NCI-H446 treated with DMSO at 0.1 percent for 48 hours (cell line): ENCODE measurements around the gene WDR82.

Experiments used
- DNase-seq: peaks from one replicate; lab custom pipeline; 2025; lab: John Stamatoyannopoulos, UW

The WDR82 gene

DNA sequence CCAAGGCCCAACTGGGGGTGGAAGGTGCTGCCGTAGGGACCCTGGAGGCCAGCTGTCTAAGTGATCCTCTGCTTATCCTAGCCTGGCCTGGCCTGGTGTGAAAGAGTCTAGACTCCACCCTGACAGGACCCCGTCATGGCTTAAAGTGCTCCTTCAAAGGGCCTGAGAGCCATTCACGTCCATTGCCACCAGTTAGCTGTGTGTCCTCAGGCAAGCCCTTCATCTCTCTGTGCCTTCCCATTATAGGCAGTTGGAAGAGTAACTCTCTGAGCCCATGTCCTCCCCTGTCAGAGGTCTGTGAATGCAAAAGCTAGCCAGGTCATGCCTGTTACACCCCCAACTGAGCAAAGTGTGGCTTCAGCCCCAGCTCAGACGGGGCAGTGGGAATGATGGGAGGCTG is 28.5 kb upstream of the WDR82 start:
- DNase-seq = no peak

- DNase-seq = no peak
Observed at GRCh38 chr3:52305926-52306325, 27.5 kb upstream of the WDR82 start.

DNA sequence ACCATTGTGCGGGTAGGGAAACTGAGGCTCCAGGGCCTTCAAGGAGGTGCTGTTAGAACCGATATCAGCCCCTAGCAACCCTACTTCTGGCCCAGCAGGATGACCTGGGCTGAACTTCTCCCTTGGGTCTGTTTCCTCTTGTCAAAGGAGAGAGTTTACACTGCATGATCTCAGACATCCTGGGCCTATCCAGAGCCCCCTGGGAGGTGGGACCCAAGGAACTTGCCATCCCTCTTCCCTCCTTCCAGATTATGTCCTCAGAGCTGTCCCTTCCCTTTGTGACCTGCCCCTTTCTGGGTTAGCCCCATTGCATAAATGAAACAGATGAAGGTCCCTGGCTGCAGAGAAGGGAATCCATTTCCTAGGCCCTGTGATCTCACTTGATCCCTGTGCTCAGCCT is 25.4 kb upstream of the WDR82 start:
- no peak for DNase-seq

- no peak for DNase-seq
Observed at GRCh38 chr3:52302426-52303145, 24.1 kb upstream of the WDR82 start.

GRCh38 chr3:52299879-52300611 is 21.6 kb upstream of the WDR82 start:
- no peak for DNase-seq

GRCh38 chr3:52299247-52299878 is 20.9 kb upstream of the WDR82 start:
- DNase-seq = no peak

DNA sequence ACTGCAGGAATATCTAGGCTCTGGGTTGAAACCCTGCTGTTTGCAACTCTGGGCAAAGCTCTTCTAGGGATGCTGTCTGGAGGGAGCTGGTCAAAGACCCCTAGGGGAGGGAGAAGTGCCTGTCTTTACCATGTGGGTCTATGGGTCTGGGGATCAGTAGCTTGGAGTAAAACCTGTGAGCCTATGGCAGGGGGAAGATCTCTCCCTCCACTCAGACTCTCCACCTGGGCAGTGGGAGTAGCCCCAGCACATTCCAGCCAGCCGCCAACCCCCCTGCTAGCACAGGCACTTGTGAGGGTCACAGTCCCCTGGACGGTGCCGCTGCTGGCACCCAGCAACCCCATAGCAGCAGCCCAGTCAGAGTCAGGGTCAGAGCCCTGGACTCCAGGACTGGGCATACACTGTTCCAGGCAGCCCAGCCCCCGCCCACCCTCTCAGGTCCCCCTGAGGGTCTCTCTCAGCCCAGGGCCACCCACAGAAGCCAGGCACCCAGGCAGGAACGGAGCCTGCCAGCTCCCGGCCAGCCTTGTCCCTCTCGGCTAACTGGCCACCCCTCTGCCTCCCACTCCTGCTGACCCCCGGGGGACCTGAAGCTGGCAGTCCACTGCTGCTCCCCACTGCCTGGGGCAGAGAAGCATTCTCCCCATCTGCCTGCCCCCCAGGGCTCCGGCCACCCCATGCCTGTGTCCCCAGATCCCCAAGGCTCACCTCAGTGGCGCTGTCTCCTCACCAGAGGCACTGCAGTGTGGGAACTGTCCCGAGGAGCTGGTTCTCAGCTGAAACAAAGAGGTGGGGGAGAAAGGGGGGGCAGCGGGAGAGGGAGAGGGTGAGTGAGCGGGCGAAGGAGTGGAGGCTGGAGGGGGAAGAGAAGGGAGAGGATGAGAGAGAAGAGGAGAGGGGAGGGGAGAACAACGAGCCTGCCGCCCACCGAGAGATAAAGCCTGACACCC is 20.0 kb upstream of the WDR82 start:
- no peak for DNase-seq

DNA sequence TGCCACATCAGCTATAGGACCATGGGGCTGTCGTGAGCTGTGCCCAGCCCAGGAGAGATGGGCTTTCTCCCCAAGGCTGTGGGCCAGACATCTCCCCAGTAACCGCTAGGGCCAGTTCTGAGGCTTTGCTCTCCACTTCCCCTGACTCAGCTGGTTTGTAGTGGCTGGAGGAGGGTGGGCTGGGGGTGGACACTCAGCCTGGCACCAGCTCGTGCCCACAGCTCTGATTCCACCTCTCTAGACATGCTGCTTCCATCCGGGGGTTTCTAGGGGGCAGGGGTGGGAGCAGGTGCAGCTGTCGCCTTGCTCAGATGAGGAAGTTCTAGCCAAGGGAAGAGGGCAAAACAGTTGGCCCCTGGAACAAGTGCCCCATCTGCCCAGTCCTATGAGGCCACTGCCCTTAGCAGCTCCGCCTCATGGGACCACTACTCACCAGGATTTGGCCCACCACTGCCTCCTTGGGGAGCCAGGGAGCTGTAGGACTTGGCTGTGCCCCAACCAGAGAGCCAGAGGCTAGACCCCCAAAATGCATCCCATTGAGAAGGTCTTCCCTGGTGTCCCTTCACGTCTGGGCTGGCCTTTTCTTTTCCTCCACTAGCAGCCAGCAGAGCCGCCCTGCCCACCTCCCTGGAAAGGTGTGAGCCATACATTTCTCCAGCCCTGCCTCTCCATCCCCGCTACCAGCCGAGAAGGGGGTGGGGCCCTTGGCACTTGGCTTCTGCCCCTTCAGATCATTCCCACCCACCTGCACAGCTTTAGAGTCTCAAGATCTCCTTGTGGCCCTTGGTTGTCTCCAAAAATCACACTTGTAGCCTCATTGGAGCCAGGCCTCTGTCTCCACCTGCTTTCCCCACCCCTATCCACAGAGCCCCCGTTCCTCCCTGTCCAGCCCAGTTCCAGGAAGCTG is 19.0 kb upstream of the WDR82 start:
- no peak for DNase-seq

DNA sequence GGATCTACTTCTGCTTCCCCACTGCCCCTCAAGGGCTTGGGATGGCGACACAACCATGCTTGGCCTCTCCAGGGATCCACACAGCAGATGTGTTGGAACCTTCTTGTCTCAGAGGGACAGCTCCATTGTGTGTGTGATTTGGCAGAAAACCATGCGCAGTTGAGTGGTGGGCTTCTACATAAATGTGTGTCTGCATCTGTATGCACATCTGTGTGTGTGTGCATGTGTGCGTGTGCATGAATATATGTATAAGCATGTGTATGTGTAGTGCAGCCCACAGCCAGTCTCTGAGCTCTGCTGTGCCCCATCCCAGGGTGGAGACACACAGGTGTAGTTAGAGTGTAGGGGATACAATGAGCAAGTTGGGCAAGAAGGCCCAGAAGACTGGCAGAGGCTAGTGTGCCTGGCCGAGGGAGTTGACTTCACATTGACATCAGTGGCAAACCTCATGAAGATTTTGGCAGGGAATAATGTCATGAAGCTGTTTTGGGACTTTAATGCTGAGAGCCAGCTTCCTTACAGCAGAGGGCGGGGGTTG is 17.3 kb upstream of the WDR82 start:
- DNase-seq = no peak

DNA sequence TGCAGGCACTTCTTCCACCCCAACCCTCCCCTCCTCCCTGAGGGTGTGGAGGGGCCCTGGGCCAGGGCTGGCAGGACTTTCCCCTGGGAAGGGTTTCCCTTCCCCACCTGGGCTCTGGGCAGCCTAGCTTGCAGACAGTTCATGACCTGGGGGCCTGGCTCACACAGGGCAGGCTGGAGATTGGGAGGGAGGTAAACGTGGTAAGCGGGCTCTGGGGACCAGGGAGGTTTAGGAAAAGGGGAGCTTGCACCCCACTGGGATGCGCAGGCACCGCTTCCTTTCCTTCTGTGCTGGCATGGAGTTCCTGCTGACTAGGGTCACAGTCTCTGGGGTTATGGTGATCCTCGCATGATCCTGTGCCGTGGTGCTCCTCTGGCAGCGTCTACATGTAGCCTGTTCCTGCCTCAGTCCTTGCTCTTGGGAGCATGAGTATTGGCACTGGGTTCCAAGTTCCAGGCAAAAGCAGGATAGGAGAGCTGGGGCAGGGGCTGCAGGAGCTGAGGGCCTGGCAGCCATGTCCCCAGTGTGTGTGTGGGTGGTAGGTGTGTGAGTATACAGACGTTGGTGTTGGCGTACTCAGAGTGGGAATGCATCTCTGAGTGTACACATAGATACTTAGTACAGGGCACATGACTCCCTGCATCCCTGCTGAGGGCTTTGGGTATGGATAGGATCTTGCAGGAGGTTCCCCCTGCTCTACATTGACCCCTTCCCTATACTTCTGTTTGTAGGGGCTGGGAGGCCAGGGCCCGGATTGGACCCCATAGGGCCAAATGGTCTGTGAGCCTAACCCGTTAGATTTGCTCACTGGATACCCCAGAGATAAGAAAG is 16.1 kb upstream of the WDR82 start:
- DNase-seq = no peak

GRCh38 chr3:52293491-52294319 is 15.3 kb upstream of the WDR82 start:
- no peak for DNase-seq

DNA sequence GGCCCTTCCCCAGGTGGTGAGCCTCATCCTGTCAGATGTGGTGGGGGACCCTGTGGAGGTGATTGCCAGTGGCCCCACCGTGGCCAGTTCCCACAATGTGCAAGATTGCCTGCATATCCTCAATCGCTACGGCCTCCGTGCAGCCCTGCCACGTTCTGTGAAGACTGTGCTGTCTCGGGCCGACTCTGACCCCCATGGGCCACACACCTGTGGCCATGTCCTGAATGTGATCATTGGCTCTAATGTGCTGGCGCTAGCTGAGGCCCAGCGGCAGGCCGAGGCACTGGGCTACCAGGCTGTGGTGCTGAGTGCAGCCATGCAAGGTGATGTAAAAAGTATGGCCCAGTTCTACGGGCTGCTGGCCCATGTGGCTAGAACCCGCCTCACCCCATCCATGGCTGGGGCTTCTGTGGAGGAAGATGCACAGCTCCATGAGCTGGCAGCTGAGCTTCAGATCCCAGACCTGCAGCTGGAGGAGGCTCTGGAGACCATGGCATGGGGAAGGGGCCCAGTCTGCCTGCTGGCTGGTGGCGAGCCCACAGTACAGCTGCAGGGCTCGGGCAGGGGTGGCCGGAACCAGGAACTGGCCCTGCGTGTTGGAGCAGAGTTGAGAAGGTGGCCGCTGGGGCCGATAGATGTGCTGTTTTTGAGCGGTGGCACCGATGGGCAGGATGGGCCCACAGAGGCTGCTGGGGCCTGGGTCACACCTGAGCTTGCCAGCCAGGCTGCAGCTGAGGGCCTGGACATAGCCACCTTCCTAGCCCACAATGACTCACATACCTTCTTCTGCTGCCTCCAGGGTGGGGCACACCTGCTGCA is 14.0 kb upstream of the WDR82 start:
- no peak for DNase-seq

GRCh38 chr3:52291508-52292181 is 13.2 kb upstream of the WDR82 start:
- no peak for DNase-seq

GRCh38 chr3:52290596-52291507 is 12.4 kb upstream of the WDR82 start:
- DNase-seq = no peak

- DNase-seq = no peak
Observed at GRCh38 chr3:52289747-52290595, 11.5 kb upstream of the WDR82 start.
